ENCODE data around the gene RENBP.

DNA sequence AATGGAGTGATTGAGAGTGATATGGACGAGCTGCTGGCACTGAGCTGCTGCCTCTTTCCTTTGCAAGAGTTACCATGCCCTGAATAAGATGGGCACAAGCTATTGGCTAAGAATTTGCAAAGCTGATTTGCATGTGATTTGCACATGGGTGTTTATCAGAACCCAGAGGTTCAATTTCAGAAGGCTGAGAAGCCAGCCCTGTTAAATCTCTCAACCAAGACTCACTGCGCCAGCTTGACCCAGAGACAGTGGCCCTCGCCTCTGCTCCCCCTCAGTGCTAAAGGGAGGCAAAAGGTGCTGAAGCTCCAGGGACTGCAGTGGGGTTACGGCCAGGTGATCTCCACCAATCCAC is 19.1 kb downstream of the RENBP start:
- TF ChIP-seq CTCF (IDR thresholded peaks at IDR 0.05) (no peak), POLR2A (IDR thresholded peaks at IDR 0.05) (no peak)
